K562 (cell line): ENCODE measurements around the gene PGK2. TPM values are rescaled to one million over a fixed set of nuclear protein-coding genes. Genes with fewer than 3 reads are reported as not detected.

Experiments
- ATAC-seq: fragments of 200-7000 bp; cut with Tn5 transposase; 3 replicates; pipeline ENCODE4 v1.9.1; 2020; ENCODE audit warnings: moderate library complexity
- BruUV-seq: library from RNA; stranded (reverse); fragments of 400-500 nt; replicated peaks from 2 replicates; lab custom pipeline; 2021; lab: Mats Ljungman, UMichigan
- CTCF ChIA-PET: fragments of 300-600 bp; formaldehyde crosslinking; extraction: SDS; loops from one replicate; lab custom pipeline; 2021; ENCODE audit warnings: low intra/inter-chr PET ratio; lab: Yijun Ruan, JAX
- POLR2A ChIA-PET: fragments of 300-600, 350-650 bp; sonication (Branson Sonifier 250); formaldehyde crosslinking; extraction: SDS; loops from one replicate; lab custom pipeline; 2021; ENCODE audit warnings: antibody characterized with exemption, inconsistent platforms; lab: Yijun Ruan, JAX
- DNase-seq, 4 experiments: peaks; one replicate each; pipeline versions ENCODE4 v3.0.0 to v3.0.0-alpha.2; 2011 to 2018; ENCODE audit warnings: low spot score in 3 of 4, mixed read lengths in 3 of 4; ENCODE audit errors: extremely low read depth in 1 of 4
- FAIRE-seq: peaks from 2 replicates; lab custom pipeline; 2011; peaks lifted over from hg19 to GRCh38; lab: Jason Lieb, UNC
- H2AFZ ChIP-seq: 2 replicates; pipeline ENCODE4 v1.6.0; 2011; ENCODE audit warnings: low read depth, low read length, control low read depth, inconsistent platforms
- H3K27ac ChIP-seq: fragments of 200-600 bp; 3 replicates; pipeline ENCODE4 v1.8.0; 2011; ENCODE audit warnings: low read depth, mild to moderate bottlenecking, control low read depth, inconsistent platforms, low read length, moderate library complexity, mixed read lengths; ENCODE audit errors: extremely low read depth
- H3K27me3 ChIP-seq, 2 experiments: fragments of 300-600 bp in 1 of 2; 2 replicates in 1 of 2; 3 replicates in 1 of 2; pipeline versions ENCODE4 v1.6.0 to v1.8.0; 2011; ENCODE audit warnings: inconsistent platforms in 2 of 2, low read length in 2 of 2, mild to moderate bottlenecking in 1 of 2, mixed read lengths in 1 of 2, moderate library complexity in 1 of 2; ENCODE audit not compliant: control insufficient read depth in 2 of 2, insufficient read depth in 2 of 2
- H3K36me3 ChIP-seq: fragments of 300-600 bp; 3 replicates; pipeline ENCODE4 v1.8.0; 2011; ENCODE audit warnings: mild to moderate bottlenecking, low read length, inconsistent platforms; ENCODE audit not compliant: control insufficient read depth, insufficient read depth
- H3K4me1 ChIP-seq, 2 experiments: fragments of 200-600 bp in 1 of 2; replicated peaks in 1 of 2; 2 replicates in 1 of 2; 3 replicates in 1 of 2; pipeline versions ENCODE4 v1.5.1 to v1.8.0; 2011; ENCODE audit warnings: inconsistent platforms in 2 of 2, low read length in 2 of 2, mild to moderate bottlenecking in 1 of 2, mixed read lengths in 1 of 2, moderate library complexity in 1 of 2; ENCODE audit not compliant: control insufficient read depth in 2 of 2, insufficient read depth in 2 of 2
- H3K4me2 ChIP-seq: 2 replicates; pipeline ENCODE4 v1.6.1; 2011; ENCODE audit warnings: low read length, control low read depth, inconsistent platforms, mixed read lengths; ENCODE audit not compliant: insufficient read depth
- H3K4me3 ChIP-seq: fragments of 200-600 bp; sonication (generic), shearing (Covaris generic); 2 replicates; pipeline ENCODE4 v1.5.1; 2016; ENCODE audit warnings: control low read depth, inconsistent platforms
- H3K79me2 ChIP-seq: fragments of 200-600 bp; 3 replicates; pipeline ENCODE4 v1.8.0; 2011; ENCODE audit warnings: low read length, inconsistent platforms; ENCODE audit not compliant: control insufficient read depth, insufficient read depth
- H3K9ac ChIP-seq, 2 experiments: 2 replicates each; pipeline versions ENCODE4 v1.6.0 to v1.6.1; 2011; ENCODE audit warnings: low read depth in 2 of 2, low read length in 2 of 2, control low read depth in 1 of 2, inconsistent platforms in 1 of 2, mild to moderate bottlenecking in 1 of 2, mixed read lengths in 1 of 2; ENCODE audit not compliant: insufficient read depth in 1 of 2
- H3K9me1 ChIP-seq: one replicate; pipeline ENCODE4 v1.6.0; 2011; ENCODE audit warnings: inconsistent platforms, mild to moderate bottlenecking, low read length, moderate library complexity; ENCODE audit not compliant: control insufficient read depth, insufficient read depth
- H3K9me3 ChIP-seq: replicated peaks from 2 replicates; pipeline ENCODE4 v1.5.1; 2011; ENCODE audit warnings: low read depth, low read length, inconsistent platforms; ENCODE audit not compliant: control insufficient read depth, insufficient read depth
- H4K20me1 ChIP-seq: replicated peaks from 2 replicates; pipeline ENCODE4 v1.6.1; 2011; ENCODE audit warnings: low read length, inconsistent platforms, mixed read lengths; ENCODE audit not compliant: control insufficient read depth, insufficient read depth
- BACH1 ChIP-seq: fragments of 200-800 bp; sonication (Bioruptor generic); IDR thresholded peaks from 2 replicates; pipeline ENCODE4 v1.6.1; 2016; ENCODE audit warnings: missing genetic modification characterization, missing compliant biosample characterization
- CBFA2T3 ChIP-seq: fragments of 450-650 bp; IDR thresholded peaks from 2 replicates; pipeline ENCODE4 v1.6.1; 2017
- E2F6 ChIP-seq, 2 experiments: IDR thresholded peaks; 2 replicates each; pipeline ENCODE4 v1.6.1; 2011; ENCODE audit warnings: borderline replicate concordance in 1 of 2, control low read depth in 1 of 2, low read depth in 1 of 2, low read length in 1 of 2, mild to moderate bottlenecking in 1 of 2, mixed read lengths in 1 of 2, moderate library complexity in 1 of 2; ENCODE audit not compliant: insufficient read depth in 1 of 2, insufficient read length in 1 of 2, poor library complexity in 1 of 2, severe bottlenecking in 1 of 2; ENCODE audit errors: extremely low read depth in 1 of 2
- LEF1 ChIP-seq: fragments of 450-650 bp; IDR thresholded peaks from 2 replicates; pipeline ENCODE4 v1.6.1; 2016; ENCODE audit warnings: mild to moderate bottlenecking
- NEUROD1 ChIP-seq: fragments of 150-350 bp; IDR thresholded peaks from 2 replicates; pipeline ENCODE4 v1.6.1; 2014; ENCODE audit warnings: borderline replicate concordance, low read length, low read depth; ENCODE audit not compliant: partially characterized antibody
- PHB ChIP-seq: fragments of 250-450 bp; sonication (Bioruptor Pico); IDR thresholded peaks from 2 replicates; pipeline ENCODE4 v1.5.0; 2021
- SOX6 ChIP-seq: fragments of 450-650 bp; IDR thresholded peaks from 2 replicates; pipeline ENCODE4 v1.6.1; 2014; ENCODE audit warnings: mild to moderate bottlenecking
- TAL1 ChIP-seq: fragments of 450-650 bp; IDR thresholded peaks from 2 replicates; pipeline ENCODE4 v1.6.1; 2016; ENCODE audit warnings: mild to moderate bottlenecking
- TCF3 ChIP-seq: sonication (generic); formaldehyde crosslinking; IDR thresholded peaks from 2 replicates; pipeline ENCODE4 v1.4.0; 2020; ENCODE audit warnings: mild to moderate bottlenecking, missing genetic modification reagents
- ZNF764 ChIP-seq: fragments of 250-450 bp; sonication (Bioruptor Pico); IDR thresholded peaks from 2 replicates; pipeline ENCODE4 v1.4.0; 2020; ENCODE audit warnings: low read depth, mild to moderate bottlenecking, moderate library complexity
- WGBS: fragments of 100-300 bp; shearing (Covaris generic); methylation state at CpG from one replicate; pipeline ENCODE4 v1.1.6; 2016; ENCODE audit warnings: low coverage, mixed read lengths; ENCODE audit not compliant: insufficient coverage; ENCODE audit errors: missing lambda C conversion rate; 5-methylcytosine and 5-hydroxymethylcytosine counted together
- in situ Hi-C: fragments of 300-500 bp; cut with MboI; formaldehyde crosslinking; loops from 4 replicates; pipeline ENCODE4 v1.15.0; 2018; ENCODE audit warnings: inconsistent platforms, mixed read lengths
- intact Hi-C: fragments of 100-400 bp; cut with micrococcal nuclease; formaldehyde crosslinking; loops from 2 replicates; pipeline ENCODE4 v1.14.2; 2022
- polyA plus RNA-seq, 8 experiments: library from polyadenylated mRNA; depleted of rRNA in 4 of 8; stranded (reverse) in 5 of 8; unstranded in 3 of 8; fragments of >200 nt; fragmentation: Nextera tagmentation in 2 of 8; fragmentation: Illumina TruSeq in 1 of 8; extraction: Ambion mirVana in 2 of 8; extraction: Trizol in 1 of 8; gene quantifications; 2 replicates each; pipeline versions ENCODE4 v1.2.1 to v1.2.3, GENCODE V29; 2011 to 2014; ENCODE audit warnings: inconsistent platforms in 1 of 8, missing spikeins in 1 of 8
- total RNA-seq, 7 experiments: library from RNA; depleted of rRNA in 6 of 7; stranded (reverse); fragments of >200 nt in 6 of 7; fragmentation: Illumina TruSeq in 2 of 7; extraction: Trizol in 2 of 7; gene quantifications; 2 replicates each; pipeline versions ENCODE4 v1.2.1 to v1.2.3, GENCODE V29; 2011 to 2021; ENCODE audit warnings: low replicate concordance in 1 of 7

PGK2 gene
- total and polyA plus RNA-seq, 9 of the 15 experiments (the other 6 are each of a cell fraction or from before 2014, with no cell fraction given), result not detected

- no peak for TF ChIP-seq NEUROD1
- no peak for TF ChIP-seq LEF1
- no peak for TF ChIP-seq ZNF764 (CRISPR knock-in tag)
- 0 out of 2 replicates have a peak, but pooled peaks have one; percentile 16 for TF ChIP-seq TAL1
- no peak for TF ChIP-seq PHB (CRISPR knock-in tag)
- peak; percentile 51; the same call in 1 of the 2 replicates for TF ChIP-seq CBFA2T3
- TF ChIP-seq BACH1 (tag), result no peak
- TF ChIP-seq SOX6, result peak; percentile 58; the same call in 1 of the 2 replicates
- TF ChIP-seq E2F6 (IDR thresholded peaks at IDR 0.05; ENCODE audit: borderline replicate concordance in 1 of 2, extremely low read depth in 1 of 2, insufficient read depth in 1 of 2, insufficient read length in 1 of 2, low read depth in 1 of 2, low read length in 1 of 2, poor library complexity in 1 of 2, severe bottlenecking in 1 of 2), result no peak
- TF ChIP-seq TCF3 (CRISPR knock-in tag), result peak; percentile 48
- no peak overlapping the region; the same call in 1 of the 2 replicates for H3K4me2 ChIP-seq
- ATAC-seq (peak; percentile 53), DNase-seq (peak in 1 of 4 experiments; percentile 32), FAIRE-seq (peak; percentile 37)
- intact Hi-C loops, result no loop called here
- no peaks in the 10 kb centered on the region for H4K20me1 ChIP-seq
- ChIA-PET CTCF (no interaction called here), POLR2A (interaction anchor here (0.9 kb wide), 1 partner anchor 15 kb away, joined by 3 read pairs; no protein-coding TSS in a partner anchor)
- no peaks in the 10 kb centered on the region for H3K36me3 ChIP-seq
- H3K79me2 ChIP-seq, result no peaks in the 10 kb centered on the region
- no peaks in the 10 kb centered on the region for H3K9me3 ChIP-seq
- WGBS, result 17% methylated on average over 3 of the region's 3 CpGs
- H3K4me1 ChIP-seq, result peaks cover 0 to 8% of the 10 kb centered on the region in 2 experiments; a peak in 2 of 5 replicates
- in situ Hi-C loops, result no loop called here
- H3K9ac ChIP-seq, result no peak overlapping the region
- peak overlapping the region; percentile 15; the same call in 1 of the 2 replicates for H2AFZ ChIP-seq
- no peak overlapping the region for H3K27ac ChIP-seq
- no peaks in the 10 kb centered on the region for H3K9me1 ChIP-seq
- H3K4me3 ChIP-seq, result no peak overlapping the region
- H3K27me3 ChIP-seq, result no peaks in the 10 kb centered on the region
- no TSS peak for BruUV-seq
Observed at GRCh38 chr6:49835140-49835539, 48.1 kb upstream of the PGK2 start.
